ENCODE data around the gene KIF1A.

KIF1A gene

DNA sequence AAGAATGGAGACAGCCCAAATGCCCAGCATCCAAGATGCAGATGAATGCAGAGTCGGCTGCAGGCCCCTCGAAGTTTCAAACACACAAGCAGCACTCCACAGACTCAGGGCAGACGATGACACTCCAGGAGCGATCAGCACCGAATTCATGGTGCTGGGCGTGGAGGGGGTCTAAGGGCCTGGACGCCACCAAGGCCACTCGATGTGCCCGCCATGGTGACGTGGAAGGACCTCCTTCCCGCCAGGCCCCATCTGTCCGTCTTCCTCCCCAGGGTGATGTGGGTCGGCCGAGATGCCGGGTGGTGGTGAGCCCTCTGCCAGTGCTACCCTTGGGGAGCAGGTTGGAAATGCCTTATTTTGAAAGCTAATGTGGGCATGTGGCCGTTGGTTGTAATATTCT, 9.4 kb downstream of the KIF1A start:
- DNase-seq, result no peak
- Histone ChIP-seq H3K27me3 (no peaks in the 10 kb centered on the region), H3K9me3 (no peaks in the 10 kb centered on the region), H3K4me1 (no peaks in the 10 kb centered on the region), H3K36me3 (peaks cover 2% of the 10 kb centered on the region; the same call in 1 of the 2 replicates), H3K4me3 (ENCODE audit: low read depth, low read length) (no peak overlapping the region)
- TF ChIP-seq, protein P1, sequence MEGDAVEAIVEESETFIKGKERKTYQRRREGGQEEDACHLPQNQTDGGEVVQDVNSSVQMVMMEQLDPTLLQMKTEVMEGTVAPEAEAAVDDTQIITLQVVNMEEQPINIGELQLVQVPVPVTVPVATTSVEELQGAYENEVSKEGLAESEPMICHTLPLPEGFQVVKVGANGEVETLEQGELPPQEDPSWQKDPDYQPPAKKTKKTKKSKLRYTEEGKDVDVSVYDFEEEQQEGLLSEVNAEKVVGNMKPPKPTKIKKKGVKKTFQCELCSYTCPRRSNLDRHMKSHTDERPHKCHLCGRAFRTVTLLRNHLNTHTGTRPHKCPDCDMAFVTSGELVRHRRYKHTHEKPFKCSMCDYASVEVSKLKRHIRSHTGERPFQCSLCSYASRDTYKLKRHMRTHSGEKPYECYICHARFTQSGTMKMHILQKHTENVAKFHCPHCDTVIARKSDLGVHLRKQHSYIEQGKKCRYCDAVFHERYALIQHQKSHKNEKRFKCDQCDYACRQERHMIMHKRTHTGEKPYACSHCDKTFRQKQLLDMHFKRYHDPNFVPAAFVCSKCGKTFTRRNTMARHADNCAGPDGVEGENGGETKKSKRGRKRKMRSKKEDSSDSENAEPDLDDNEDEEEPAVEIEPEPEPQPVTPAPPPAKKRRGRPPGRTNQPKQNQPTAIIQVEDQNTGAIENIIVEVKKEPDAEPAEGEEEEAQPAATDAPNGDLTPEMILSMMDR (IDR thresholded peaks at IDR 0.05; ENCODE audit: low read depth, low read length), result no peak

DNA sequence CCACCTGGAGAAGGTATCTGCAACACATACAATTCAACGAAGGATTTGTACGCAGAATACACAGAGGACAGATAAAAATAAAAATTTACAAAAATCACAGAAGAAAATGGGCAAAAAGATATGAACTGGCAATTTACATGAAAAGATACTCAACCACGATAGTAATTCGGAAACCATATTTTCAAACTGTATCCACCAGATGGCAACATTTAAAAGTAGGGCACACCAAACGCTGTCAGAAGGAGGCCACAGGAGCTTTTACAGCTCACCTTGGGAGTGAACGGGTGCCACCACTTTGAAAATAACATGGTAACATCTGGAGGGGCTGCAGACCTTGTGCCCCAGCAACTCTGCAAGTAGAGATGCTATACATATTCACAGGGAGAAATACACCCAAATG, 9.8 kb downstream of the KIF1A start:
- Histone ChIP-seq H3K36me3 (peaks cover 2% of the 10 kb centered on the region; the same call in 1 of the 2 replicates), H3K4me1 (no peaks in the 10 kb centered on the region), H3K9me3 (no peaks in the 10 kb centered on the region), H3K4me3 (ENCODE audit: low read depth, low read length) (no peak overlapping the region), H3K27me3 (no peaks in the 10 kb centered on the region)
- DNase-seq, result no peak
- TF ChIP-seq, protein P1 (IDR thresholded peaks at IDR 0.05; ENCODE audit: low read depth, low read length), result peak; percentile 37

DNA sequence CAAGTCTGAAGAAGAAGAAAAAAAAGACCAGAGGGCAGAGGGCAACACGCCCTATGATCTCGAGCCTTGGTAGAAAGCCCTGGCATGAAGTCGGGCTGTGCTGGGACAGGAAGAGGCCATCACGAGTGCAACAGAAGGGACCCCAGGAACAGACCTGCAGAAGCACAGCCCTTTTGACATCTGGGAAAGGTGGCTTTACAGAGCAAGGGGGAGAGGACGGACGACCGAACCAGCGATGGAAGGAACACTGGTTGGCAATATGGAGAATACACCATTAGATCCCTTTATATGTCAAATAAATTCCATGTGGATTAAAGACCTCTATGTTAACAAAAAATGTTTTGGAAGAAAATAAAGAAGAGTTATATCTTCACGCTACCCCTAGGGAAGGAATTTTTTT, 10.7 kb downstream of the KIF1A start:
- TF ChIP-seq, protein P1 (IDR thresholded peaks at IDR 0.05; ENCODE audit: low read depth, low read length), result no peak
- H3K4me3 ChIP-seq (ENCODE audit: low read depth, low read length), result no peak overlapping the region
- H3K36me3 ChIP-seq, result peaks cover 2% of the 10 kb centered on the region; the same call in 1 of the 2 replicates
- no peaks in the 10 kb centered on the region for H3K27me3 ChIP-seq
- DNase-seq, result no peak
- no peaks in the 10 kb centered on the region for H3K4me1 ChIP-seq
- H3K9me3 ChIP-seq, result no peaks in the 10 kb centered on the region

DNA sequence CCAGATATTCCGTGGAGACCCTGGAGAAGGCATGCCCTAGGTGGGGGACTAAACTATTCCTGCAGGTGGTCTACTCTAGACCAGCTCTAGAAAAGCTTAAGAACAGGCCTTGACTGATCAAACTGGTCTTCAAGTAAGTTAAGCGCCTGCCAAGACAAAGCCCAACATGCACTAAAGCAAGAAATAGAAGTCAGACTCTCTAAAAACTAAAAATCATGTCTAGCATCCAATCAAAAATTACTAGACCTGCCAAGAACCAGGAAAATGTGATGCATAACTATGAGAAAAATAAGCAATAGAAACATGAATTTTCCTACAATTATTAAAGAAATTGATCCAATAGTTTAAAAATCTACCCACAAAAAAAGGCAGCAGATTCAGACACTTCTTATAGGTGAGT, 13.6 kb downstream of the KIF1A start:
- Histone ChIP-seq H3K36me3 (peaks cover 2% of the 10 kb centered on the region; the same call in 1 of the 2 replicates), H3K4me3 (ENCODE audit: low read depth, low read length) (no peak overlapping the region), H3K4me1 (no peaks in the 10 kb centered on the region), H3K27me3 (no peaks in the 10 kb centered on the region), H3K9me3 (no peaks in the 10 kb centered on the region)
- TF ChIP-seq, protein P1 (IDR thresholded peaks at IDR 0.05; ENCODE audit: low read depth, low read length), result no peak
- no peak for DNase-seq

DNA sequence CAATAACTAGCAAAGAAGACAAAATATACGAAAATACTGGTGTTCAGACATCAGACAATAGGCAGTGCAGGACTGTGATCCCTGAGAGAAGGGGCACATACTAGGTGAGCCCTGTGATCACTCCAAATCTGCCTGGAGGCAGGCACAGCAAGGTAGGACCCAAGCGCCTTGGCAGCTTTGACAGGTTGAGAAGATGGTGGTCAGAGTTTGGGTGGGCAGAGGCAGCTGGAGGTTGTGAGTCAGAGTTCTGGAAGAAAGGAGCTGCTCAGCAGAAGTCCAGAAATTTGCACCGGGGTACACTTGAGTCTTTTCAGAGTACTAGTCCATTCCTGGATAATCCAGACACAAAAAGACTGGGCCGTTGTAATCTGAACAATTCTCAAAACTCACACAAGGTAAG, 14.0 kb downstream of the KIF1A start:
- TF ChIP-seq, protein P1 (IDR thresholded peaks at IDR 0.05; ENCODE audit: low read depth, low read length), result no peak
- H3K4me3 ChIP-seq (ENCODE audit: low read depth, low read length), result no peak overlapping the region
- no peaks in the 10 kb centered on the region for H3K9me3 ChIP-seq
- H3K27me3 ChIP-seq, result no peaks in the 10 kb centered on the region
- DNase-seq, result no peak
- no peaks in the 10 kb centered on the region for H3K4me1 ChIP-seq
- H3K36me3 ChIP-seq, result peaks cover 2% of the 10 kb centered on the region; the same call in 1 of the 2 replicates

DNA sequence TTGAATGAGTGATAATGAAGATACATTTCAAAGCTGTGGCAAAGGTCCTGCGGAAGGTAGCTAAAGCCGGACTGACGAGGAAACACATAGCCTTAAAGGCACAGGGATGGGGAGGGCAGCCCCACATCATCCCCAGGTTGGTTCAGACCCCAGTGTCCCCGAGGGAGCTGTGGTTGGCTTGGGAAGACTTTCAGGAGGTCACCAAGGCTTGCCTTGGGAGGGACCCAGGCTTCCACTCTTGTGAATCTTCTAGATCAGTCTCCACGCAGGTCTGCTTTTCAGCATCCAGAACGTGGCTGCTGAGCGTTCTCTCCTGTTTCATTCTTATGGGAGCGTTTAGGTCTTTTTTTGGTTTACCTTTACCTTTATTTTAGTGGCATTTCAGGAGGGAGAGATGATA, 16.8 kb downstream of the KIF1A start:
- no peaks in the 10 kb centered on the region for H3K36me3 ChIP-seq
- H3K27me3 ChIP-seq, result no peaks in the 10 kb centered on the region
- H3K4me3 ChIP-seq (ENCODE audit: low read depth, low read length), result no peak overlapping the region
- DNase-seq, result no peak
- TF ChIP-seq, protein P1 (IDR thresholded peaks at IDR 0.05; ENCODE audit: low read depth, low read length), result no peak
- H3K9me3 ChIP-seq, result no peaks in the 10 kb centered on the region
- H3K4me1 ChIP-seq, result no peaks in the 10 kb centered on the region
